Activated T-helper 1 cell treated with anti-CD3 and anti-CD28 coated beads, Interleukin-12 subunit alpha, Interleukin-12 subunit beta, Interleukin-2, Interleukin-4 antibody, amounts not matched to agents 30 ng/mL and 10 ng/mL and 1 ng/mL, durations not matched to agents 14 hours and 24 hours and 36 hours (primary cell): ENCODE measurements around the gene PLCG2. TPM values are rescaled to one million over a fixed set of nuclear protein-coding genes. Genes with fewer than 3 reads are reported as not detected.
"Not testable (repeated sequence)": the region's sequence is repeated elsewhere in the genome, so short reads cannot be mapped to it uniquely, and the experiment has no call there.

Experiments
- DNase-seq: peaks from one replicate; pipeline ENCODE4 v3.0.0; 2021; ENCODE audit warnings: low spot score
- H3K27ac Mint-ChIP-seq: one replicate; pipeline ENCODE4 v1.8.0; 2021; ENCODE audit warnings: mild to moderate bottlenecking, mixed read lengths
- H3K27me3 Mint-ChIP-seq: one replicate; pipeline ENCODE4 v1.8.0; 2022; ENCODE audit warnings: mild to moderate bottlenecking, moderate library complexity, mixed read lengths; ENCODE audit not compliant: insufficient read depth
- H3K36me3 Mint-ChIP-seq: one replicate; pipeline ENCODE4 v1.8.0; 2021; ENCODE audit warnings: low read depth, mixed read lengths
- H3K4me1 Mint-ChIP-seq: one replicate; pipeline ENCODE4 v1.8.0; 2021; ENCODE audit warnings: low read depth, mixed read lengths
- H3K4me3 Mint-ChIP-seq: one replicate; pipeline ENCODE4 v1.8.0; 2021; ENCODE audit warnings: mild to moderate bottlenecking, moderate library complexity, mixed read lengths
- H3K9me3 Mint-ChIP-seq: one replicate; pipeline ENCODE4 v1.8.0; 2021; ENCODE audit warnings: mixed read lengths
- intact Hi-C: fragments of 100-400 bp; cut with micrococcal nuclease; formaldehyde crosslinking; loops from one replicate; pipeline ENCODE4 v1.15.1; 2024
- total RNA-seq: library from RNA; stranded (reverse); gene quantifications from 2 replicates; pipeline ENCODE4 v1.2.3, GENCODE V29; 2022

The PLCG2 gene
- total RNA-seq, 1 donor from 2014 or later, result 13.7 TPM

DNA sequence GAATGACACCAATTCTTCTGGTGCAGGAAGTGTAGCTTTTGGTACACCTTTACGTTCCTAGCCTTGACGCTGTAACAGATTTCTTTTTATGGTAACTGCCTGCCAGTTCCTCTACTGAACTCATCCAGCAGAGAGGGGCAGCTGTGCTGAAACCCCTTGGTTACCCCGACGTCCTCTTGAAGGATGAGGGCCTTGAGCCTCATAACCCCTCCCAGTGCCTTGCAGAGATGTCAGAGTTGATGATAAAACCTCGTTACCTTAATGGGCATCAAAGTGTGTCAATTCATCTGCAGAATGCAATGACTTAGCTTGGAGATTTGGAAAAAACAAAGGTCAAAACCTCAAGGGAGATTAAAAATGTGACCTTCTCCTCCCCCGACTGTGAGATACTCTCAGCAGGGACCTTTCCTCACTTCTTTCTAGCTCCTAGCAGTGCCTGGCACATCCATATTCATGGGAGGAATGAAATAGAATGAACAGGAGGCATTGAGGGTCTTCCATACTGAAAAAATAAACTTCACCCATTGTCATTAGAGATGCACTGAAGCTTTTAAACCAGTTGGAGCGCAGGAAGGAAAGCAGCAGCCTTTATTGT, 163.0 kb downstream of the PLCG2 start:
- no peaks in the 10 kb centered on the region for H3K27me3 Mint-ChIP-seq
- DNase-seq, result no peak
- no peak overlapping the region for H3K27ac Mint-ChIP-seq
- H3K36me3 Mint-ChIP-seq, result no peaks in the 10 kb centered on the region
- intact Hi-C loops, result no loop called here
- H3K4me3 Mint-ChIP-seq, result no peak overlapping the region
- no peaks in the 10 kb centered on the region for H3K9me3 Mint-ChIP-seq
- H3K4me1 Mint-ChIP-seq, result no peaks in the 10 kb centered on the region

DNA sequence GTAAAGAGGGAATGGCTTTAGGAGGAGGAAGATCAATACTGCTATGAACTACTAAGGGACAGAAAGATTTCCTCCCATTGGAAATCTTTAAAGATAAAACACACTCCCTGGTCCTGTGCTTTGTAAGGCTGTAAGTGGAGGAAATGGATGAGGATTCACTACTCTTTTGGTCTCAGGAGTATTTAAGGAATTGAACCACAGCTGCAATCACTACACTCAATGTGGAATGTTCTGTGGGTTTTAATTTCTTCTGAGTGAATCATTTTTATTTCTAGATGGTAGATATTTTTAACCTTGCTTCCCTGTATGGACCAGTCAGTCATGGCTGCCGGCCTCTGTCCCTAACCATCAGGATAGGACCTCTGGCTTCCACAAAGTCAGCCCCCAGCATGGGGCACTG, 166.6 kb downstream of the PLCG2 start:
- Mint-ChIP-seq H3K27ac (no peak overlapping the region), H3K36me3 (no peaks in the 10 kb centered on the region), H3K27me3 (no peaks in the 10 kb centered on the region), H3K9me3 (peaks cover 10% of the 10 kb centered on the region), H3K4me3 (no peak overlapping the region), H3K4me1 (no peaks in the 10 kb centered on the region)
- DNase-seq, result no peak
- intact Hi-C loops, result no loop called here

DNA sequence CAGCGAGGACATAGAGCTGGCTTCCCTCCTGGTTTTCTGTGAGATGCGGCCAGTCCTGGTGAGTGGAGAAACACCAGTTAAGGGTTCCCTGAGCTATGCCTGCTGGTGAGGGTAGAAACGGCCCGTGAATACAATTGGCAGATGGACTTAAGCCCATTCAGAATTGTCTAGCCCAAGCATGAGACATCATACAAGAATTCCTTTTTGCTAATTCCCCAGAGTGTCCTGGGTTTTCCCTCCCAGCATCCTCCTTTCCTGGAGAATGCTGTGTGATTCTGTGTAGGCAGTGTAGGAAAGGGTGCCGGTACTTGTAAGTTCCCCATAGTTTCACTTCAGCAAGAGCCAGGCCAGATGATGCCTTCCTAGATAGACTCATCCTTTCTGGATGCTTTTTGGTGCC, 167.1 kb downstream of the PLCG2 start:
- Mint-ChIP-seq H3K9me3 (peaks cover 13% of the 10 kb centered on the region), H3K36me3 (no peaks in the 10 kb centered on the region), H3K27me3 (no peaks in the 10 kb centered on the region), H3K4me3 (no peak overlapping the region), H3K4me1 (no peaks in the 10 kb centered on the region), H3K27ac (no peak overlapping the region)
- intact Hi-C loops, result no loop called here
- no peak for DNase-seq

GRCh38 chr16:81951564-81951963, 172.5 kb downstream of the PLCG2 start:
- H3K27me3 Mint-ChIP-seq, result no peaks in the 10 kb centered on the region
- H3K9me3 Mint-ChIP-seq, result peaks cover 18% of the 10 kb centered on the region
- no peak overlapping the region for H3K27ac Mint-ChIP-seq
- H3K4me1 Mint-ChIP-seq, result no peaks in the 10 kb centered on the region
- DNase-seq, result no peak
- intact Hi-C loops, result no loop called here
- H3K36me3 Mint-ChIP-seq, result no peaks in the 10 kb centered on the region
- H3K4me3 Mint-ChIP-seq, result no peak overlapping the region

GRCh38 chr16:81956213-81956948, 177.3 kb downstream of the PLCG2 start:
- H3K4me1 Mint-ChIP-seq, result no peaks in the 10 kb centered on the region
- H3K36me3 Mint-ChIP-seq, result no peaks in the 10 kb centered on the region
- peaks cover 3% of the 10 kb centered on the region for H3K9me3 Mint-ChIP-seq
- DNase-seq, result no peak
- peaks cover 2% of the 10 kb centered on the region for H3K27me3 Mint-ChIP-seq
- H3K4me3 Mint-ChIP-seq, result no peak overlapping the region
- H3K27ac Mint-ChIP-seq, result no peak overlapping the region
- intact Hi-C loops, result no loop called here

DNA sequence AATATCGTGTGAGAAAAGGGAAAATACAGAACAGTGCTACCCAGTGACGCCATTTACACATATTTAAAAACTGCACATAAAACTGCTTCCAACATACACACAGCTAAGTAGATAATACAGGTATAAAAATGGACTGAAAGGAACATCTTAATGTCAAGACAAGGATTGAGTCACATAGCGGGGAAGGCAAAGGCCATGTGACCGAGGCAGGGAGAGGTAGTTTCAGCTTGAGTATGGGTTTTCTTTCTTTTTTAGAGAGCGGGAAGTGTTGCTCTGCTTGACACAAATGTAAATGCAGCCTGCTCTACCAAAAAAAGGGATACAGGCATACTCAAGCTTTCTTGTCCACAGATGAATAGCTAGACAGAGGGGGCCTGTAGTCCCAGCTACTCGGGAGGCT, 185.7 kb downstream of the PLCG2 start:
- Mint-ChIP-seq H3K4me1 (no peaks in the 10 kb centered on the region), H3K9me3 (no peaks in the 10 kb centered on the region), H3K36me3 (no peaks in the 10 kb centered on the region), H3K27me3 (peaks cover 7% of the 10 kb centered on the region), H3K27ac (no peak overlapping the region), H3K4me3 (no peak overlapping the region)
- intact Hi-C loops, result no loop called here
- no peak for DNase-seq

DNA sequence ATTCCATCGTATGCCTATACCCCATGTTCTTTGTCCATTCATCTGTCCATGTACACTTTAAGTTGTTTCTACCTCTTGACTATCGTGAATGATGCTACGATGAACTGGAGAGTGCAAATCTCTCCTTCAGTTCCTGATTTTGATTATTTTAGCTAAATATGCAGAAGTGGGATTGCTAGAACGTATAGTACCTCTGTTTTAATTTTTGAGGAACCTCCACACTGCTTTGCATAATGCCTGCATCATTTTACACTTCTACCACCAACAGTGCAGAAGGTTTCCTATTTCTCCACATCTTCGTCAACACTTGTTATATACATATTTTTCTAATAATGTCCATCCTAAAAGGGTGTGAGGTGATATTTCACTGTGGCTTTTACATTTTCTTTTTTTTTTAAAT, 188.3 kb downstream of the PLCG2 start:
- no peak overlapping the region for H3K4me3 Mint-ChIP-seq
- intact Hi-C loops, result no loop called here

GRCh38 chr16:81971853-81972252, 192.8 kb downstream of the PLCG2 start:
- H3K9me3 Mint-ChIP-seq, result peaks cover 14% of the 10 kb centered on the region
- no peaks in the 10 kb centered on the region for H3K4me1 Mint-ChIP-seq
- peaks cover 4% of the 10 kb centered on the region for H3K27me3 Mint-ChIP-seq
- intact Hi-C loops, result no loop called here
- no peak overlapping the region for H3K27ac Mint-ChIP-seq
- DNase-seq, result no peak
- no peaks in the 10 kb centered on the region for H3K36me3 Mint-ChIP-seq
- no peak overlapping the region for H3K4me3 Mint-ChIP-seq

More for the DNA sequence above, 188.3 kb downstream of the PLCG2 start:
- Mint-ChIP-seq H3K9me3 (peaks cover 10% of the 10 kb centered on the region), H3K36me3 (no peaks in the 10 kb centered on the region), H3K4me1 (no peaks in the 10 kb centered on the region), H3K27ac (no peak overlapping the region), H3K27me3 (peaks cover 9% of the 10 kb centered on the region)
- no peak for DNase-seq

DNA sequence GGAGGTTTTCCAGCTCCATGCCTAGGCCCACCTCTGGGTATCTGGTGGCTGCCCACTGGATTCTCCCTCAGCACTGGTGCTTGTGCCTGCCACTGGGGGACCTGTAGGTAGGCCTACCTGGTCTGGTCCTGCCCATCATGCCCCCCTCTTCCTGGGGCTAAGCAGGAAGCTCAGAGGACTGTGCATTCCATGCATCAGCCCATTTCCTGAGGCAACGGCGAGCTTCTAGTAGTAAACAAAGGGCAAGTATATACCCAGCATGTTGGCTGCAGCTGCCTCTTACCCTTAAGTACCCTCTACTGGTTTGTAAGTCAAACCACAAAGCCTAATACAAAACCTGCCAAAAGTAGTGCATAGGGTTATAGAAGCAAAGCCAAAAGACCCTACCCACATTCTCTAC, 194.6 kb downstream of the PLCG2 start:
- H3K27me3 Mint-ChIP-seq, result peaks cover 2% of the 10 kb centered on the region
- intact Hi-C loops, result no loop called here
- H3K9me3 Mint-ChIP-seq, result peaks cover 14% of the 10 kb centered on the region
- no peaks in the 10 kb centered on the region for H3K4me1 Mint-ChIP-seq
- no peak overlapping the region for H3K27ac Mint-ChIP-seq
- no peak overlapping the region for H3K4me3 Mint-ChIP-seq
- no peak for DNase-seq
- H3K36me3 Mint-ChIP-seq, result no peaks in the 10 kb centered on the region

- Mint-ChIP-seq H3K27me3 (no peaks in the 10 kb centered on the region), H3K9me3 (peaks cover 12% of the 10 kb centered on the region), H3K36me3 (no peaks in the 10 kb centered on the region), H3K27ac (no peak overlapping the region), H3K4me1 (no peaks in the 10 kb centered on the region), H3K4me3 (no peak overlapping the region)
- DNase-seq, result no peak
- intact Hi-C loops, result no loop called here
These were observed 196.5 kb downstream of the PLCG2 start for GRCh38 chr16:81975637-81976036.

DNA sequence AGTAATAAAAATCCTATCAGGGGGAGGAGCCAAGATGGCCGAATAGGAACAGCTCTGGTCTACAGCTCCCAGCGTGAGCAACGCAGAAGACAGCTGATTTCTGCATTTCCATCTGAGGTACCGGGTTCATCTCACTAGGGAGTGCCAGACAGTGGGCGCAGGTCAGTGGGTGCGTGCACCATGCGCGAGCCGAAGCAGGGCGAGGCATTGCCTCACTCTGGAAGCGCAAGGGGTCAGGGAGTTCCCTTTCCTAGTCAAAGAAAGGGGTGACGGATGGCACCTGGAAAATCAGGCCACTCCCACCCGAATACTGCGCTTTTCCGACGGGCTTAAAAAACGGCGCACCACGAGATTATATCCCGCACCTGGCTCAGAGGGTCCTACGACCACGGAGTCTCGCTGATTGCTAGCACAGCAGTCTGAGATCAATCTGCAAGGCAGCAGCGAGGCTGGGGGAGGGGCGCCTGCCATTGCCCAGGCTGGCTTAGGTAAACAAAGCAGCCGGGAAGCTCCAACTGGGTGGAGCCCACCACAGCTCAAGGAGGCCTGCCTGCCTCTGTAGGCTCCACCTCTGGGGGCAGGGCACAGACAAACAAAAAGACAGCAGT, 198.3 kb downstream of the PLCG2 start:
- H3K9me3 Mint-ChIP-seq, DNase-seq, H3K27me3 Mint-ChIP-seq, H3K27ac Mint-ChIP-seq, H3K36me3 Mint-ChIP-seq, H3K4me3 Mint-ChIP-seq, intact Hi-C loops, H3K4me1 Mint-ChIP-seq: not testable (repeated sequence)

DNA sequence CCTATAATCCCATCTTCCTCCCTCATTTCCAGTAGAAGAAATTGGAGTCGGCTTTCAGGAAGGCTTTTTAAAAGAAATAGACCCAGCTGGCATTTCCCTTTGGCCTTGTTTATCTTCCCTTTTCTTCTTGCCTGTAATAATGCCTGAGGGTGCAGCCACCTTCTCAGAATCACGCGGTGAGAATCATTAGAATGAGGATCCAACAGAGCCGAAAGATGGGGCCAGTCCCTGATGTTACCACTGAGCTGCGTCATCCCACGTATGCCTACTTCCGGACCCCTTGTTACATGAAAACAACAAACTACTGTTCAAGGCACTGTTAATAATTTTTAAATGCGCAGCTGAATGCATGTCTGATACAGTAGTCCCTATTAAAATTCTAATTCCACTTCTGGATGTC, 208.0 kb downstream of the PLCG2 start:
- intact Hi-C loops, result no loop called here
- no peak overlapping the region for H3K27ac Mint-ChIP-seq
- peaks cover 6% of the 10 kb centered on the region for H3K27me3 Mint-ChIP-seq
- H3K36me3 Mint-ChIP-seq, result no peaks in the 10 kb centered on the region
- no peak for DNase-seq
- H3K4me3 Mint-ChIP-seq, result no peak overlapping the region
- no peaks in the 10 kb centered on the region for H3K4me1 Mint-ChIP-seq
- H3K9me3 Mint-ChIP-seq, result no peaks in the 10 kb centered on the region

- Mint-ChIP-seq H3K36me3 (no peaks in the 10 kb centered on the region), H3K4me1 (no peaks in the 10 kb centered on the region), H3K27me3 (peaks cover 6% of the 10 kb centered on the region), H3K4me3 (no peak overlapping the region), H3K9me3 (no peaks in the 10 kb centered on the region), H3K27ac (no peak overlapping the region)
- intact Hi-C loops, result no loop called here
- DNase-seq, result no peak
These were observed 208.6 kb downstream of the PLCG2 start for GRCh38 chr16:81987706-81988105.
